Activated T-cell treated with anti-CD3 and anti-CD28 coated beads, Interleukin-2, amount 50 U/mL, for 24 hours (primary cell): ENCODE results near the gene RAP1GAP.

ENCODE experiments used
- DNase-seq: peaks from one replicate; pipeline ENCODE4 v3.0.0-alpha.2; 2020
- H3K27ac Mint-ChIP-seq: 2 replicates; pipeline ENCODE4 v1.8.0; 2020; ENCODE audit warnings: mild to moderate bottlenecking, mixed read lengths
- H3K27me3 Mint-ChIP-seq: 2 replicates; pipeline ENCODE4 v1.8.0; 2020; ENCODE audit warnings: mixed read lengths
- H3K36me3 Mint-ChIP-seq: 2 replicates; pipeline ENCODE4 v1.8.0; 2020; ENCODE audit warnings: low read depth, mixed read lengths
- H3K4me1 Mint-ChIP-seq: 2 replicates; pipeline ENCODE4 v1.8.0; 2020; ENCODE audit warnings: low read depth, mixed read lengths
- H3K4me3 Mint-ChIP-seq: 2 replicates; pipeline ENCODE4 v1.8.0; 2020; ENCODE audit warnings: mild to moderate bottlenecking, moderate library complexity, mixed read lengths
- H3K9me3 Mint-ChIP-seq: 2 replicates; pipeline ENCODE4 v1.8.0; 2020; ENCODE audit warnings: mixed read lengths

The RAP1GAP gene

GRCh38 chr1:21659924-21660326, 9.2 kb downstream of the RAP1GAP start:
- H3K36me3 Mint-ChIP-seq: no peaks in the 10 kb centered on the region
- H3K4me1 Mint-ChIP-seq: peaks cover 6% of the 10 kb centered on the region
- no peaks in the 10 kb centered on the region for H3K9me3 Mint-ChIP-seq
- peaks cover 49% of the 10 kb centered on the region for H3K27me3 Mint-ChIP-seq
- H3K27ac Mint-ChIP-seq: no peak overlapping the region
- H3K4me3 Mint-ChIP-seq: no peak overlapping the region
- DNase-seq: no peak

DNA sequence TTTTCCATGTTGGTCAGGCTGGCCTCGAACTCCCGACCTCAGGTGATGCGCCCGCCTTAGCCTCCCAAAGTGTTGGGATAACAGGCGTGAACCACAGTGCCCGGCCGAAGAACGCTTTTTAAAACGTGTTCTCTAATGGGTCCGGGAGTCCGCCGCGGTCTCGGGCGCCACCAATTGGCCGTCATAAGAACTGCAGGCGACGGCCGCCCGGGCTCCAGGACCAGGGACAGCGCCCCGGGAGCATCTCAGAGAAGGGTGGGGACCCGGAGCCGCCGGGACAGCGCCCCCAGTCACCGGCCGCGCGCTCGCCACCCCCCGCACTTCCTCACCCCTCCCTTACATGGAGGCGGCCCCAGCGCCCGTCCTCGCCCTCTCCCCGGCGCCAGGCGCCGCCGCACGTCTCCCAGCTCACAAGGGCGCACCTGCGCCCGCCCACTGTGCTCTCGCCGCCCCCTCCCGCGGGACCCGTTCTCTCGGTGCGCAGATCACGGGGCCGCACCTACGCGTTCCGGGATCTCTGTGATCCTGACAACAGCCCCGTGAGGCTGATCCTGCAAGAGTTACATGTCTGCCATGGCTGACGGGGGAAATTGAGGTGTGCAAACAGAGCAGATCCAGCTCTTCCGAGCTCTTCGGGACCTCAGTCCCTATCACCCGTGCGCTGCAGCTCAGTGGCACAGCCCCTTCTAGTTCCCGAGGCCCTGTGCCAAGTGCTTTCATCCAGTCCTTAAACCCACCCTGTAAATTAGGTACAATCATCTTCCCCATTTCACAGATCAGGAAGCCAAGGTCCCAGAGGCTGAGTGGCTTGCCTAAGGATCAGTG, 9.8 kb downstream of the RAP1GAP start:
- Mint-ChIP-seq H3K27me3 (peaks cover 43% of the 10 kb centered on the region), H3K4me1 (peaks cover 6% of the 10 kb centered on the region), H3K27ac (no peak overlapping the region), H3K4me3 (peak overlapping the region; percentile 54), H3K36me3 (no peaks in the 10 kb centered on the region), H3K9me3 (no peaks in the 10 kb centered on the region)
- peak; percentile 91 for DNase-seq

- peaks cover 29% of the 10 kb centered on the region for H3K27me3 Mint-ChIP-seq
Measured at GRCh38 chr1:21657456-21658190, 11.5 kb downstream of the RAP1GAP start.

GRCh38 chr1:21655748-21656147, 13.4 kb downstream of the RAP1GAP start:
- no peak overlapping the region for H3K4me3 Mint-ChIP-seq
- H3K27me3 Mint-ChIP-seq: peaks cover 25% of the 10 kb centered on the region
- DNase-seq: no peak
- no peak overlapping the region for H3K27ac Mint-ChIP-seq
- no peaks in the 10 kb centered on the region for H3K9me3 Mint-ChIP-seq
- H3K4me1 Mint-ChIP-seq: peaks cover 19% of the 10 kb centered on the region
- no peaks in the 10 kb centered on the region for H3K36me3 Mint-ChIP-seq

More at GRCh38 chr1:21657456-21658190, 11.5 kb downstream of the RAP1GAP start:
- no peak for DNase-seq
- no peak overlapping the region for H3K4me3 Mint-ChIP-seq
- H3K4me1 Mint-ChIP-seq: peaks cover 7% of the 10 kb centered on the region
- H3K27ac Mint-ChIP-seq: no peak overlapping the region
- H3K9me3 Mint-ChIP-seq: no peaks in the 10 kb centered on the region
- H3K36me3 Mint-ChIP-seq: no peaks in the 10 kb centered on the region

DNA sequence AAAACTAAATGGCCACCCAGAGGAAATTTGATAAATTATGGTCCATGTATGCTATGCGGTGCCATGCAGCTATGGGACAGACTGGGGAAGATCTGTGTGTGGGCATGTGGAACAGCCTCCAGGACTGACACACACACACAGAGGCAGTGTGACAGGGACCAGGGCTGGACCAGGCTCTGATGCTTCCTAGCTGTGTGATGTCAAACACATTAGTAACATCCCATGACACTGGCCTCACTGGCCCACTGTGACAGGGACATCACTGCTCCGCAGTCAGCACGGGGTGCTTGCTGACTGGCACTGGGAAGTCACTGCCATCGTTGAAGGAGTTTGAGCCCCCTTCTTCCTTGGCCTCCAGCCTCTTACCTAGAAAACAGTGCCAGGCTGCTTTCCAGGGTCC, 13.9 kb downstream of the RAP1GAP start:
- DNase-seq: no peak
- peaks cover 20% of the 10 kb centered on the region for H3K4me1 Mint-ChIP-seq
- no peaks in the 10 kb centered on the region for H3K9me3 Mint-ChIP-seq
- H3K27ac Mint-ChIP-seq: no peak overlapping the region
- H3K4me3 Mint-ChIP-seq: no peak overlapping the region
- peaks cover 21% of the 10 kb centered on the region for H3K27me3 Mint-ChIP-seq
- H3K36me3 Mint-ChIP-seq: no peaks in the 10 kb centered on the region

- H3K36me3 Mint-ChIP-seq: no peaks in the 10 kb centered on the region
- peaks cover 14% of the 10 kb centered on the region for H3K4me1 Mint-ChIP-seq
- no peak for DNase-seq
- no peak overlapping the region for H3K4me3 Mint-ChIP-seq
- no peak overlapping the region for H3K27ac Mint-ChIP-seq
- no peaks in the 10 kb centered on the region for H3K9me3 Mint-ChIP-seq
- peaks cover 19% of the 10 kb centered on the region for H3K27me3 Mint-ChIP-seq
Measured at GRCh38 chr1:21654209-21654608, 14.9 kb downstream of the RAP1GAP start.

DNA sequence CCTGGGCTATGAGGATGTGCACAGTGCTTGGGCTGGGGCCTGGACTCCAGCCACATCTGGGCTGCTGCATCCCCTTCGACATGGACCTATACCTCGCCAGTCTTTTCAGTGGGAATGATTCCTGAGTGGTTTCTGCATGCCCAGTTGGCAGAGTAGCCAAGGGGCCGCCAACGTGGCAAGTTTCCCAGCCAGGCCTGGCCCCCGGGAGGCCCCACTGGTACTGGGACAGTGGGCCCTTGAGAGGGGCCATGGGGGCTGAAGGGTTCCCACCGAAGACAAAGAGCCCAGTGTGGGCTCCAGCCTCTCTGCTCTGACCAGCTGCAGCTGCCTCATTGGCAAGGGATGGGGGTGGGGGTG, 15.4 kb downstream of the RAP1GAP start:
- Mint-ChIP-seq H3K36me3 (no peaks in the 10 kb centered on the region), H3K4me3 (no peak overlapping the region), H3K27me3 (peaks cover 22% of the 10 kb centered on the region), H3K9me3 (no peaks in the 10 kb centered on the region), H3K4me1 (peaks cover 14% of the 10 kb centered on the region), H3K27ac (no peak overlapping the region)
- DNase-seq: no peak

GRCh38 chr1:21652937-21653743, 16.0 kb downstream of the RAP1GAP start:
- peaks cover 23% of the 10 kb centered on the region for H3K27me3 Mint-ChIP-seq
- DNase-seq: no peak
- H3K4me1 Mint-ChIP-seq: peaks cover 14% of the 10 kb centered on the region
- no peak overlapping the region for H3K27ac Mint-ChIP-seq
- H3K36me3 Mint-ChIP-seq: no peaks in the 10 kb centered on the region
- peak overlapping the region; percentile 58 for H3K4me3 Mint-ChIP-seq
- H3K9me3 Mint-ChIP-seq: no peaks in the 10 kb centered on the region

GRCh38 chr1:21652101-21652936, 16.8 kb downstream of the RAP1GAP start:
- Mint-ChIP-seq H3K36me3 (no peaks in the 10 kb centered on the region), H3K27ac (no peak overlapping the region), H3K4me3 (peak overlapping the region; percentile 58), H3K9me3 (no peaks in the 10 kb centered on the region), H3K27me3 (peaks cover 31% of the 10 kb centered on the region), H3K4me1 (peaks cover 14% of the 10 kb centered on the region)
- peak; percentile 39 for DNase-seq

GRCh38 chr1:21651214-21652042, 17.7 kb downstream of the RAP1GAP start:
- H3K36me3 Mint-ChIP-seq: no peaks in the 10 kb centered on the region
- peak overlapping the region; percentile 81 for H3K4me3 Mint-ChIP-seq
- H3K27ac Mint-ChIP-seq: peak overlapping the region; percentile 18
- H3K9me3 Mint-ChIP-seq: no peaks in the 10 kb centered on the region
- H3K4me1 Mint-ChIP-seq: peaks cover 14% of the 10 kb centered on the region
- peaks cover 39% of the 10 kb centered on the region for H3K27me3 Mint-ChIP-seq
- DNase-seq: peak; percentile 65

GRCh38 chr1:21650400-21650799, 18.8 kb downstream of the RAP1GAP start:
- no peaks in the 10 kb centered on the region for H3K9me3 Mint-ChIP-seq
- H3K36me3 Mint-ChIP-seq: no peaks in the 10 kb centered on the region
- H3K27ac Mint-ChIP-seq: no peak overlapping the region
- no peak for DNase-seq
- peaks cover 14% of the 10 kb centered on the region for H3K4me1 Mint-ChIP-seq
- H3K4me3 Mint-ChIP-seq: no peak overlapping the region
- peaks cover 48% of the 10 kb centered on the region for H3K27me3 Mint-ChIP-seq

GRCh38 chr1:21649315-21649714, 19.8 kb downstream of the RAP1GAP start:
- H3K9me3 Mint-ChIP-seq: no peaks in the 10 kb centered on the region
- H3K27ac Mint-ChIP-seq: no peak overlapping the region
- H3K4me3 Mint-ChIP-seq: no peak overlapping the region
- H3K27me3 Mint-ChIP-seq: peaks cover 49% of the 10 kb centered on the region
- DNase-seq: no peak
- H3K4me1 Mint-ChIP-seq: peaks cover 14% of the 10 kb centered on the region
- H3K36me3 Mint-ChIP-seq: no peaks in the 10 kb centered on the region

DNA sequence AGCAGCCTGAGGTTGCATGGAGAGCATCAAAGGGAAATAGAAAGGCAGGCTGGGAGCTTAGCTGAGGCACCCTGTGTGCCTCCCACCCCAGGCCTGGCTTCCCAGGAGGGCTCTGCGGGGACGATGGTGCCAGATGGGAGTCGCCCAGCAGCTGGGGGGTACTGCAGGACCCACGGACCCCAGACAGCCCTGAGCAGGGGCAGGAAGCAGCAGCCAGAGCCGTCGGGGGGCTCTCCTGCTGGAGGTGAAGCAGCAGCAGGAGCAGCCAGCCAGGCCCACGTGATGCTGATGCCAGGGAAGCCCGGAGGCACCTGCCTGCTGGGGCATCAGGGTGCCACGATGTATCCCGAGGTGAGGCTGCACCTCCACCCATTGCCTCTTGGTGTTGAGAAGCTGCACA, 20.4 kb downstream of the RAP1GAP start:
- Mint-ChIP-seq H3K27ac (no peak overlapping the region), H3K36me3 (no peaks in the 10 kb centered on the region), H3K4me1 (peaks cover 14% of the 10 kb centered on the region), H3K4me3 (no peak overlapping the region), H3K27me3 (peaks cover 53% of the 10 kb centered on the region), H3K9me3 (no peaks in the 10 kb centered on the region)
- no peak for DNase-seq
